OCI-M2 (cell line): ENCODE results near the gene SYNE1.

Source experiments
- DNase-seq: peaks from one replicate; lab custom pipeline; 2025; ENCODE audit not compliant: unreplicated experiment; lab: John Stamatoyannopoulos, UW

Gene SYNE1

GRCh38 chr6:152206072-152206818, 430.9 kb downstream of the SYNE1 start:
- no peak for DNase-seq

- DNase-seq, result no peak
These were observed 432.6 kb downstream of the SYNE1 start for GRCh38 chr6:152204591-152204990.

- DNase-seq, result no peak
These were observed 436.0 kb downstream of the SYNE1 start for GRCh38 chr6:152201120-152201519.

GRCh38 chr6:152195896-152196295, 441.3 kb downstream of the SYNE1 start:
- no peak for DNase-seq

- DNase-seq, result no peak
These were observed 447.4 kb downstream of the SYNE1 start for GRCh38 chr6:152189736-152190135.

- DNase-seq, result no peak
These were observed 449.2 kb downstream of the SYNE1 start for GRCh38 chr6:152188011-152188410.

GRCh38 chr6:152186840-152187239, 450.3 kb downstream of the SYNE1 start:
- no peak for DNase-seq

- no peak for DNase-seq
These were observed 452.1 kb downstream of the SYNE1 start for GRCh38 chr6:152184917-152185574.

- no peak for DNase-seq
These were observed 452.6 kb downstream of the SYNE1 start for GRCh38 chr6:152184573-152184916.

GRCh38 chr6:152180601-152181000, 456.6 kb downstream of the SYNE1 start:
- no peak for DNase-seq

- no peak for DNase-seq
These were observed 460.9 kb downstream of the SYNE1 start for GRCh38 chr6:152176268-152176667.

GRCh38 chr6:152173957-152174356, 463.2 kb downstream of the SYNE1 start:
- DNase-seq, result no peak

- DNase-seq, result no peak
These were observed 463.8 kb downstream of the SYNE1 start for GRCh38 chr6:152173321-152173720.

GRCh38 chr6:152170702-152171667, 466.2 kb downstream of the SYNE1 start:
- DNase-seq, result no peak

- no peak for DNase-seq
These were observed 466.9 kb downstream of the SYNE1 start for GRCh38 chr6:152170313-152170701.

GRCh38 chr6:152167641-152168603, 469.2 kb downstream of the SYNE1 start:
- no peak for DNase-seq

GRCh38 chr6:152166897-152167296, 470.3 kb downstream of the SYNE1 start:
- DNase-seq, result no peak

- no peak for DNase-seq
These were observed 470.7 kb downstream of the SYNE1 start for GRCh38 chr6:152166497-152166896.

- DNase-seq, result no peak
These were observed 472.2 kb downstream of the SYNE1 start for GRCh38 chr6:152164957-152165356.

- no peak for DNase-seq
These were observed 475.7 kb downstream of the SYNE1 start for GRCh38 chr6:152161501-152161900.
